Measurements from ENCODE around the gene PTMS.

- no peak for TF ChIP-seq ZNF8 (CRISPR knock-in tag; IDR thresholded peaks at IDR 0.05)
- no peak for TF ChIP-seq PATZ1 (CRISPR knock-in tag; IDR thresholded peaks at IDR 0.05; ENCODE audit: borderline replicate concordance)
These were observed 13.7 kb downstream of the PTMS start for GRCh38 chr12:6779708-6780432.

Data from SK-N-SH treated with all-trans-retinoic acid at 6 μM for 48 hours (cell line).